ENCODE data around the gene CFAP90.

DNA sequence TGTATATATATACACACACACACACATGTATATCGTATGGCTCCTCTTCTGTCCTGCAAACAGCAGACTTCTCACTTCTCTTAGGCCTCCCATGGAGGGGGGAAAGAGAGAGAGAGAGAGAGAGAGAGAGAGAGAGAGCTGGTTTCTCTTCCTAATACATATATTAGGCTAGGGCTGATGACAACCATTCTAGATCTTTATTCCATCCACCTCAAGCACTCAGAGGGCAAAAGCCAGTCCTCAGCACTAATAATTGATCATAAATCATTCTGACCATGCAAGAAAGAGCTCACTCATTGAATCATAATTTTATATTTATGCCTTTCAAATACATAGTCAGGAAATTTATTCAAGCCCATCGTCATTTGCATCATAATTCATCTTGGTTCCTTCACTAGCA is 47.0 kb downstream of the CFAP90 start:
- TF ChIP-seq, protein P1, sequence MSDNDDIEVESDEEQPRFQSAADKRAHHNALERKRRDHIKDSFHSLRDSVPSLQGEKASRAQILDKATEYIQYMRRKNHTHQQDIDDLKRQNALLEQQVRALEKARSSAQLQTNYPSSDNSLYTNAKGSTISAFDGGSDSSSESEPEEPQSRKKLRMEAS (IDR thresholded peaks at IDR 0.05; ENCODE audit: low read depth) = no peak
- TF ChIP-seq, protein P2, sequence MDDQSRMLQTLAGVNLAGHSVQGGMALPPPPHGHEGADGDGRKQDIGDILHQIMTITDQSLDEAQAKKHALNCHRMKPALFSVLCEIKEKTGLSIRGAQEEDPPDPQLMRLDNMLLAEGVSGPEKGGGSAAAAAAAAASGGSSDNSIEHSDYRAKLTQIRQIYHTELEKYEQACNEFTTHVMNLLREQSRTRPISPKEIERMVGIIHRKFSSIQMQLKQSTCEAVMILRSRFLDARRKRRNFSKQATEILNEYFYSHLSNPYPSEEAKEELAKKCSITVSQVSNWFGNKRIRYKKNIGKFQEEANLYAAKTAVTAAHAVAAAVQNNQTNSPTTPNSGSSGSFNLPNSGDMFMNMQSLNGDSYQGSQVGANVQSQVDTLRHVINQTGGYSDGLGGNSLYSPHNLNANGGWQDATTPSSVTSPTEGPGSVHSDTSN (IDR thresholded peaks at IDR 0.05) = no peak
- TF ChIP-seq EZH2phosphoT487 (IDR thresholded peaks at IDR 0.05; ENCODE audit: borderline replicate concordance, low read depth) = no peak
- TF ChIP-seq TAF1 (IDR thresholded peaks at IDR 0.05; ENCODE audit: borderline replicate concordance, low read depth, low read length) = no peak
- TF ChIP-seq RXRA (IDR thresholded peaks at IDR 0.05; ENCODE audit: borderline replicate concordance, low read depth) = no peak
- TF ChIP-seq, protein P3, sequence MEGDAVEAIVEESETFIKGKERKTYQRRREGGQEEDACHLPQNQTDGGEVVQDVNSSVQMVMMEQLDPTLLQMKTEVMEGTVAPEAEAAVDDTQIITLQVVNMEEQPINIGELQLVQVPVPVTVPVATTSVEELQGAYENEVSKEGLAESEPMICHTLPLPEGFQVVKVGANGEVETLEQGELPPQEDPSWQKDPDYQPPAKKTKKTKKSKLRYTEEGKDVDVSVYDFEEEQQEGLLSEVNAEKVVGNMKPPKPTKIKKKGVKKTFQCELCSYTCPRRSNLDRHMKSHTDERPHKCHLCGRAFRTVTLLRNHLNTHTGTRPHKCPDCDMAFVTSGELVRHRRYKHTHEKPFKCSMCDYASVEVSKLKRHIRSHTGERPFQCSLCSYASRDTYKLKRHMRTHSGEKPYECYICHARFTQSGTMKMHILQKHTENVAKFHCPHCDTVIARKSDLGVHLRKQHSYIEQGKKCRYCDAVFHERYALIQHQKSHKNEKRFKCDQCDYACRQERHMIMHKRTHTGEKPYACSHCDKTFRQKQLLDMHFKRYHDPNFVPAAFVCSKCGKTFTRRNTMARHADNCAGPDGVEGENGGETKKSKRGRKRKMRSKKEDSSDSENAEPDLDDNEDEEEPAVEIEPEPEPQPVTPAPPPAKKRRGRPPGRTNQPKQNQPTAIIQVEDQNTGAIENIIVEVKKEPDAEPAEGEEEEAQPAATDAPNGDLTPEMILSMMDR (IDR thresholded peaks at IDR 0.05) = no peak
- no peak for TF ChIP-seq JUND (IDR thresholded peaks at IDR 0.05)
